ENCODE measurements around the gene NBPF4.

NBPF4 gene

GRCh38 chr1:108190001-108190634 lies 53.8 kb downstream of the NBPF4 start:
- no peak for DNase-seq (ENCODE audit: low read depth)
- no peak for TF ChIP-seq CTCF (conservative IDR thresholded peaks at IDR 0.05; ENCODE audit: low read depth, low read length)
- H3K4me3 ChIP-seq (ENCODE audit: low read length) = no peak overlapping the region

GRCh38 chr1:108188801-108189200 lies 55.1 kb downstream of the NBPF4 start:
- no peak overlapping the region for H3K4me3 ChIP-seq (ENCODE audit: low read length)
- no peak for DNase-seq (ENCODE audit: low read depth)
- TF ChIP-seq CTCF (conservative IDR thresholded peaks at IDR 0.05; ENCODE audit: low read depth, low read length) = no peak

- no peak overlapping the region for H3K4me3 ChIP-seq (ENCODE audit: low read length)
- no peak for TF ChIP-seq CTCF (conservative IDR thresholded peaks at IDR 0.05; ENCODE audit: low read depth, low read length)
- no peak for DNase-seq (ENCODE audit: low read depth)
Measured at GRCh38 chr1:108182959-108183700, 60.7 kb downstream of the NBPF4 start.

GRCh38 chr1:108179018-108179417 lies 64.9 kb downstream of the NBPF4 start:
- H3K4me3 ChIP-seq (ENCODE audit: low read length) = no peak overlapping the region
- TF ChIP-seq CTCF (conservative IDR thresholded peaks at IDR 0.05; ENCODE audit: low read depth, low read length) = no peak
- DNase-seq (ENCODE audit: low read depth) = no peak
